BJ (cell line): ENCODE measurements around the gene TXNRD3. TPM values are rescaled to one million over a fixed set of nuclear protein-coding genes. Genes with fewer than 3 reads are reported as not detected.

Experiments
- CTCF ChIA-PET: fragments of 350-600 bp; formaldehyde crosslinking; extraction: SDS; loops from one replicate; lab custom pipeline; 2021; ENCODE audit warnings: antibody characterized with exemption, inconsistent platforms; lab: Yijun Ruan, JAX
- POLR2A ChIA-PET: fragments of 300-600 bp; sonication (Branson Sonifier 250); formaldehyde crosslinking; extraction: SDS; loops from one replicate; lab custom pipeline; 2021; ENCODE audit warnings: antibody characterized with exemption; lab: Charles Lee
- DNase-seq: peaks from one replicate; pipeline ENCODE4 v3.0.0-alpha.2; 2011; ENCODE audit warnings: low read depth
- H3K27me3 ChIP-seq: 2 replicates; pipeline ENCODE4 v1.6.0; 2011; ENCODE audit warnings: low read length; ENCODE audit not compliant: control insufficient read depth, insufficient read depth
- H3K36me3 ChIP-seq: 2 replicates; pipeline ENCODE4 v1.5.1; 2011; ENCODE audit warnings: low read length; ENCODE audit not compliant: control insufficient read depth, insufficient read depth
- H3K4me3 ChIP-seq: 2 replicates; pipeline ENCODE4 v1.5.1; 2011; ENCODE audit warnings: low read depth, mild to moderate bottlenecking, control low read depth, low read length
- polyA plus RNA-seq: library from polyadenylated mRNA; depleted of rRNA; stranded (reverse); fragments of >200 nt; gene quantifications from 2 replicates; pipeline ENCODE4 v1.2.3, GENCODE V29; 2011
- TF ChIP-seq, protein P1 (sequence below): IDR thresholded peaks from 2 replicates; pipeline ENCODE4 v1.5.1; 2011; ENCODE audit warnings: low read depth, mild to moderate bottlenecking, control low read depth, inconsistent platforms, low read length, moderate library complexity; ENCODE audit not compliant: insufficient read depth

Gene TXNRD3
- polyA plus RNA-seq, 1 experiment = 4.4 TPM

- DNase-seq = no peak
- ChIA-PET CTCF (interaction anchor here (0.6 to 6.0 kb wide), 37 partner anchors 8 to 1320 kb away, joined by 3 to 61 read pairs (median 4); partner anchors contain the start of genes CHST13 and PLXNA1), POLR2A (no interaction called here)
- peaks cover 6% of the 10 kb centered on the region for H3K27me3 ChIP-seq
- no peak overlapping the region for H3K4me3 ChIP-seq
- no peaks in the 10 kb centered on the region for H3K36me3 ChIP-seq
- TF ChIP-seq, protein P1, sequence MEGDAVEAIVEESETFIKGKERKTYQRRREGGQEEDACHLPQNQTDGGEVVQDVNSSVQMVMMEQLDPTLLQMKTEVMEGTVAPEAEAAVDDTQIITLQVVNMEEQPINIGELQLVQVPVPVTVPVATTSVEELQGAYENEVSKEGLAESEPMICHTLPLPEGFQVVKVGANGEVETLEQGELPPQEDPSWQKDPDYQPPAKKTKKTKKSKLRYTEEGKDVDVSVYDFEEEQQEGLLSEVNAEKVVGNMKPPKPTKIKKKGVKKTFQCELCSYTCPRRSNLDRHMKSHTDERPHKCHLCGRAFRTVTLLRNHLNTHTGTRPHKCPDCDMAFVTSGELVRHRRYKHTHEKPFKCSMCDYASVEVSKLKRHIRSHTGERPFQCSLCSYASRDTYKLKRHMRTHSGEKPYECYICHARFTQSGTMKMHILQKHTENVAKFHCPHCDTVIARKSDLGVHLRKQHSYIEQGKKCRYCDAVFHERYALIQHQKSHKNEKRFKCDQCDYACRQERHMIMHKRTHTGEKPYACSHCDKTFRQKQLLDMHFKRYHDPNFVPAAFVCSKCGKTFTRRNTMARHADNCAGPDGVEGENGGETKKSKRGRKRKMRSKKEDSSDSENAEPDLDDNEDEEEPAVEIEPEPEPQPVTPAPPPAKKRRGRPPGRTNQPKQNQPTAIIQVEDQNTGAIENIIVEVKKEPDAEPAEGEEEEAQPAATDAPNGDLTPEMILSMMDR = peak; percentile 97
Measured at GRCh38 chr3:126679318-126679751, 24.4 kb upstream of the TXNRD3 start.

- CTCF ChIA-PET = interaction anchor here (0.6 to 6.0 kb wide), 26 partner anchors 10 to 867 kb away, joined by 3 to 61 read pairs (median 5); partner anchors contain the start of genes CHST13 and PLXNA1
- peaks cover 6% of the 10 kb centered on the region for H3K27me3 ChIP-seq
- H3K4me3 ChIP-seq = no peak overlapping the region
- POLR2A ChIA-PET = no interaction called here
- no peak for DNase-seq
- no peaks in the 10 kb centered on the region for H3K36me3 ChIP-seq
- TF ChIP-seq, protein P1 = no peak
Measured at GRCh38 chr3:126678693-126679317, 23.9 kb upstream of the TXNRD3 start.

- DNase-seq = no peak
- Histone ChIP-seq H3K27me3 (peaks cover 6% of the 10 kb centered on the region), H3K36me3 (no peaks in the 10 kb centered on the region), H3K4me3 (no peak overlapping the region)
- CTCF ChIA-PET = interaction anchor here (0.6 to 6.0 kb wide), 16 partner anchors 9 to 868 kb away, joined by 3 to 61 read pairs (median 6); no protein-coding TSS in a partner anchor
- TF ChIP-seq, protein P1 = no peak
- POLR2A ChIA-PET = no interaction called here
Measured at GRCh38 chr3:126677862-126678503, 23.1 kb upstream of the TXNRD3 start.

- peaks cover 6% of the 10 kb centered on the region for H3K27me3 ChIP-seq
- CTCF ChIA-PET = interaction anchor here (0.9 to 6.0 kb wide), 4 partner anchors 17 to 869 kb away, joined by 3 to 61 read pairs (median 46); no protein-coding TSS in a partner anchor
- no peak overlapping the region for H3K4me3 ChIP-seq
- TF ChIP-seq, protein P1 = no peak
- no peaks in the 10 kb centered on the region for H3K36me3 ChIP-seq
- POLR2A ChIA-PET = no interaction called here
- no peak for DNase-seq
Measured at GRCh38 chr3:126676919-126677705, 22.2 kb upstream of the TXNRD3 start.
